Naive B cell (primary cell): Measurements from ENCODE around the gene TMEM176B. TPM values are rescaled to one million over a fixed set of nuclear protein-coding genes. Genes with fewer than 3 reads are reported as not detected.

ENCODE experiments used
- ATAC-seq, 2 donors: fragments of 150-1000 bp; cut with Tn5 transposase; 2 replicates each; pipeline ENCODE4 v1.10.0; 2021; ENCODE audit warnings: low read depth in 2 of 2, mild to moderate bottlenecking in 2 of 2, moderate library complexity in 2 of 2
- DNase-seq: peaks from one replicate; pipeline ENCODE4 v3.0.0; 2022
- H3K27ac Mint-ChIP-seq, 6 donors: one replicate each; pipeline ENCODE4 v1.8.0; 2020 to 2022; ENCODE audit warnings: mild to moderate bottlenecking in 6 of 6, mixed read lengths in 6 of 6, moderate library complexity in 5 of 6, inconsistent platforms in 2 of 6
- H3K27me3 Mint-ChIP-seq, 3 donors: one replicate each; pipeline ENCODE4 v1.8.0; 2021 to 2022; ENCODE audit warnings: mixed read lengths in 3 of 3, mild to moderate bottlenecking in 1 of 3
- H3K36me3 Mint-ChIP-seq, 2 donors: one replicate each; pipeline ENCODE4 v1.8.0; 2020 to 2022; ENCODE audit warnings: mixed read lengths in 2 of 2, inconsistent platforms in 1 of 2, mild to moderate bottlenecking in 1 of 2
- H3K4me1 Mint-ChIP-seq, 3 donors: one replicate each; pipeline ENCODE4 v1.8.0; 2020 to 2022; ENCODE audit warnings: mixed read lengths in 3 of 3, inconsistent platforms in 1 of 3, mild to moderate bottlenecking in 1 of 3, moderate library complexity in 1 of 3
- H3K4me3 Mint-ChIP-seq, 8 donors: one replicate each; pipeline ENCODE4 v1.8.0; 2020 to 2022; ENCODE audit warnings: mild to moderate bottlenecking in 8 of 8, mixed read lengths in 8 of 8, moderate library complexity in 8 of 8, inconsistent platforms in 2 of 8
- H3K9me3 Mint-ChIP-seq, 7 donors: one replicate each; pipeline ENCODE4 v1.8.0; 2020 to 2022; ENCODE audit warnings: mixed read lengths in 7 of 7, mild to moderate bottlenecking in 5 of 7, inconsistent platforms in 2 of 7, moderate library complexity in 1 of 7
- polyA plus RNA-seq, 6 donors: library from polyadenylated mRNA; unstranded; fragments of 300-500 nt; fragmentation: Illumina TruSeq; gene quantifications; one replicate each; pipeline ENCODE4 v1.2.3, GENCODE V29; 2021; ENCODE audit warnings: low read depth in 6 of 6

TMEM176B gene
- polyA plus RNA-seq, 6 donors from 2014 or later: 0.23 to 1.8 (median 1.3) TPM; not detected in 3

GRCh38 chr7:150751702-150752101 lies 48.5 kb downstream of the TMEM176B start:
- no peaks in the 10 kb centered on the region for H3K36me3 Mint-ChIP-seq

GRCh38 chr7:150748376-150748775 lies 51.8 kb downstream of the TMEM176B start:
- Mint-ChIP-seq H3K27ac (no peak overlapping the region), H3K4me1 (peaks cover 0 to 2% (median 0%) of the 10 kb centered on the region in 3 donors)
- no peak for DNase-seq

More at GRCh38 chr7:150751702-150752101, 48.5 kb downstream of the TMEM176B start:
- Mint-ChIP-seq H3K9me3 (no peaks in the 10 kb centered on the region), H3K27ac (no peak overlapping the region), H3K27me3 (peaks cover 3 to 18% (median 12%) of the 10 kb centered on the region in 3 donors), H3K4me1 (peaks cover 11 to 13% (median 11%) of the 10 kb centered on the region in 3 donors), H3K4me3 (no peak overlapping the region)
- DNase-seq (no peak), ATAC-seq (no peak)

GRCh38 chr7:150746921-150747320 lies 53.2 kb downstream of the TMEM176B start:
- Mint-ChIP-seq H3K9me3 (no peaks in the 10 kb centered on the region), H3K27me3 (peaks cover 13 to 26% (median 21%) of the 10 kb centered on the region in 3 donors), H3K36me3 (no peaks in the 10 kb centered on the region), H3K4me3 (no peak overlapping the region), H3K27ac (peak overlapping the region in 2 of 6 donors; percentile 42 to 61), H3K4me1 (peaks cover 0 to 2% (median 0%) of the 10 kb centered on the region in 3 donors)
- ATAC-seq (no peak), DNase-seq (no peak)

More at GRCh38 chr7:150748376-150748775, 51.8 kb downstream of the TMEM176B start:
- H3K9me3 Mint-ChIP-seq: no peaks in the 10 kb centered on the region
- H3K27me3 Mint-ChIP-seq: peaks cover 11 to 19% (median 14%) of the 10 kb centered on the region in 3 donors
- ATAC-seq: no peak
- H3K4me3 Mint-ChIP-seq: no peak overlapping the region
- no peaks in the 10 kb centered on the region for H3K36me3 Mint-ChIP-seq

- peaks cover 0 to 2% (median 0%) of the 10 kb centered on the region in 3 donors for H3K4me1 Mint-ChIP-seq
- H3K36me3 Mint-ChIP-seq: no peaks in the 10 kb centered on the region
- H3K9me3 Mint-ChIP-seq: peaks cover 0 to 2% (median 0%) of the 10 kb centered on the region in 7 donors
- ATAC-seq (no peak), DNase-seq (no peak)
- peaks cover 15 to 30% (median 27%) of the 10 kb centered on the region in 3 donors for H3K27me3 Mint-ChIP-seq
- H3K4me3 Mint-ChIP-seq: no peak overlapping the region
- H3K27ac Mint-ChIP-seq: peak overlapping the region in 1 of 6 donors; percentile 14
These were observed 54.3 kb downstream of the TMEM176B start for GRCh38 chr7:150745876-150746275.

GRCh38 chr7:150745086-150745485 lies 55.1 kb downstream of the TMEM176B start:
- no peak for DNase-seq
- Mint-ChIP-seq H3K4me3 (no peak overlapping the region), H3K27ac (no peak overlapping the region), H3K36me3 (no peaks in the 10 kb centered on the region), H3K27me3 (peaks cover 15 to 30% (median 27%) of the 10 kb centered on the region in 3 donors), H3K4me1 (peaks cover 0 to 2% (median 0%) of the 10 kb centered on the region in 3 donors), H3K9me3 (peaks cover 0 to 10% (median 0%) of the 10 kb centered on the region in 7 donors)
- ATAC-seq: no peak

- H3K9me3 Mint-ChIP-seq: peaks cover 0 to 11% (median 0%) of the 10 kb centered on the region in 7 donors
- H3K4me3 Mint-ChIP-seq: no peak overlapping the region
- H3K27me3 Mint-ChIP-seq: peaks cover 19 to 33% (median 32%) of the 10 kb centered on the region in 3 donors
- H3K27ac Mint-ChIP-seq: peak overlapping the region in 1 of 6 donors; percentile 63
- peaks cover 0 to 2% (median 0%) of the 10 kb centered on the region in 3 donors for H3K4me1 Mint-ChIP-seq
- no peak for ATAC-seq
- no peaks in the 10 kb centered on the region for H3K36me3 Mint-ChIP-seq
- no peak for DNase-seq
These were observed 56.0 kb downstream of the TMEM176B start for GRCh38 chr7:150744041-150744656.

GRCh38 chr7:150742286-150742968 lies 57.7 kb downstream of the TMEM176B start:
- ATAC-seq (no peak), DNase-seq (no peak)
- Mint-ChIP-seq H3K9me3 (peaks cover 0 to 11% (median 0%) of the 10 kb centered on the region in 7 donors), H3K36me3 (no peaks in the 10 kb centered on the region), H3K27ac (peak overlapping the region in 1 of 6 donors; percentile 7), H3K4me3 (no peak overlapping the region), H3K4me1 (peaks cover 2 to 7% (median 3%) of the 10 kb centered on the region in 3 donors), H3K27me3 (peaks cover 28 to 40% (median 30%) of the 10 kb centered on the region in 3 donors)

Other genes starting within 250 kb of the TMEM176B start
- gene GIMAP4, start 233.0 kb downstream of the TMEM176B start, polyA plus RNA-seq: 1 to 10 TPM in 5 of 6 donors, under 1 TPM in 1; 0.75 to 4.4 (median 1.5) TPM
- 1 to 10 TPM in 1 of 6 donors, under 1 TPM in 5; 0.22 to 1.4 (median 0.31) TPM for gene GIMAP6, start 168.0 kb downstream of the TMEM176B start, polyA plus RNA-seq
- 10 to 100 TPM in 5 of 6 donors, 1 to 10 TPM in 1; 8.2 to 40.4 (median 14.0) TPM for gene GIMAP2, start 114.7 kb downstream of the TMEM176B start, polyA plus RNA-seq
- 1 to 10 TPM in 3 of 6 donors, under 1 TPM in 3; 0.58 to 1.8 (median 0.92) TPM for gene GIMAP1, start 83.8 kb downstream of the TMEM176B start, polyA plus RNA-seq
- gene GIMAP5, start 62.9 kb downstream of the TMEM176B start, polyA plus RNA-seq: 1 to 10 TPM in 3 of 6 donors, under 1 TPM in 3; 0.26 to 2.5 (median 1.1) TPM
- gene TMEM176A, start 405 bp upstream of the TMEM176B start, polyA plus RNA-seq: 1 to 10 TPM in 1 of 6 donors, under 1 TPM in 1, not detected in 4; 0.44 to 1.9 TPM
- gene AOC1, start 52.2 kb upstream of the TMEM176B start, polyA plus RNA-seq: not detected
- under 1 TPM in 3 of 6 donors, not detected in 3; 0.17 to 0.29 (median 0.29) TPM for gene KCNH2, start 178.0 kb upstream of the TMEM176B start, polyA plus RNA-seq
- 1 to 10 TPM in 4 of 6 donors, under 1 TPM in 2; 0.29 to 2.8 (median 1.3) TPM for gene NOS3, start 190.7 kb upstream of the TMEM176B start, polyA plus RNA-seq
- gene ATG9B, start 224.1 kb upstream of the TMEM176B start, polyA plus RNA-seq: 10 to 100 TPM in 2 of 6 donors, 1 to 10 TPM in 4; 7.6 to 14.3 (median 9.6) TPM
- 10 to 100 TPM; 18.4 to 32.4 (median 23.4) TPM for gene ABCB8, start 228.1 kb upstream of the TMEM176B start, polyA plus RNA-seq
- gene ASIC3, start 248.2 kb upstream of the TMEM176B start, polyA plus RNA-seq: not detected